ENCODE measurements around the gene ACADM. TPM values are rescaled to one million over a fixed set of nuclear protein-coding genes. Genes with fewer than 3 reads are reported as not detected.

The ACADM gene
- total and polyA plus RNA-seq, 2 of the 13 experiments (the other 11 are each of a cell fraction or from before 2014, with no cell fraction given), result 43.7 to 92.2 TPM

DNA sequence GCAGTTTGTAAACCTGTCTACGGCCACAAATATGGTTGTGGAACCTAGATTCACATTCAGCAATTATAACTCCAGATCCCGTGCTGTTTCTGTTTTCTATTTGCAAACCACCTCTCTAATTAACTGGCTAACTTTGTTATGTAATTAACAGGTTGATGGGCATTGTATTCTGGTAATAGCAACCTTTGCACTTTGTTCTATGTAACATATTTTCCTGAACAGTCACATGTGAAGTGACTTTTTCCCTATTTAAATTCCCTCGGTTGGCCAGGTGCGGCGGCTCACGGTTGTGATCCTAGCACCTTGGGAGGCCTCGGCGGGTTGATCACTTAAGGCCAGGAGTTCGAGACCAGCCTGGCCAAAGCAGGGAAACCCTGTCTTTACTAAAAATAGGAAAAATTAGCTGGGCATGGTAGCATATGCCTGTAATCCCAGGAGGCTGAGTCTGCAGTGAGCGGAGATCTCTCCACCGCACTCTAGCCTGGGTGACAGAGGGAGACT, 1.4 kb downstream of the ACADM start (continued):
- TF ChIP-seq, protein P1, sequence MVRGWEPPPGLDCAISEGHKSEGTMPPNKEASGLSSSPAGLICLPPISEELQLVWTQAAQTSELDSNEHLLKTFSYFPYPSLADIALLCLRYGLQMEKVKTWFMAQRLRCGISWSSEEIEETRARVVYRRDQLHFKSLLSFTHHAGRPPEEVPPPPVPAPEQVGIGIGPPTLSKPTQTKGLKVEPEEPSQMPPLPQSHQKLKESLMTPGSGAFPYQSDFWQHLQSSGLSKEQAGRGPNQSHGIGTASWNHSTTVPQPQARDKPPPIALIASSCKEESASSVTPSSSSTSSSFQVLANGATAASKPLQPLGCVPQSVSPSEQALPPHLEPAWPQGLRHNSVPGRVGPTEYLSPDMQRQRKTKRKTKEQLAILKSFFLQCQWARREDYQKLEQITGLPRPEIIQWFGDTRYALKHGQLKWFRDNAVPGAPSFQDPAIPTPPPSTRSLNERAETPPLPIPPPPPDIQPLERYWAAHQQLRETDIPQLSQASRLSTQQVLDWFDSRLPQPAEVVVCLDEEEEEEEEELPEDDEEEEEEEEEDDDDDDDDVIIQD (CRISPR knock-in tag; IDR thresholded peaks at IDR 0.05; ENCODE audit: low read depth), result peak; percentile 60; the same call in 1 of the 2 replicates
- TF ChIP-seq FOXC1 (CRISPR knock-in tag; IDR thresholded peaks at IDR 0.05; ENCODE audit: borderline replicate concordance), result no peak
- no peak for TF ChIP-seq ZNF724P (CRISPR knock-in tag; IDR thresholded peaks at IDR 0.05; ENCODE audit: borderline replicate concordance)
- peak; percentile 92 for TF ChIP-seq NCOR1 (IDR thresholded peaks at IDR 0.05; ENCODE audit: borderline replicate concordance, low read length)
- TF ChIP-seq NR2F6 (IDR thresholded peaks at IDR 0.05), result peak; percentile 70
- TF ChIP-seq NR2F6 (CRISPR knock-in tag; IDR thresholded peaks at IDR 0.05), result peak; percentile 64
- TF ChIP-seq, protein P2, sequence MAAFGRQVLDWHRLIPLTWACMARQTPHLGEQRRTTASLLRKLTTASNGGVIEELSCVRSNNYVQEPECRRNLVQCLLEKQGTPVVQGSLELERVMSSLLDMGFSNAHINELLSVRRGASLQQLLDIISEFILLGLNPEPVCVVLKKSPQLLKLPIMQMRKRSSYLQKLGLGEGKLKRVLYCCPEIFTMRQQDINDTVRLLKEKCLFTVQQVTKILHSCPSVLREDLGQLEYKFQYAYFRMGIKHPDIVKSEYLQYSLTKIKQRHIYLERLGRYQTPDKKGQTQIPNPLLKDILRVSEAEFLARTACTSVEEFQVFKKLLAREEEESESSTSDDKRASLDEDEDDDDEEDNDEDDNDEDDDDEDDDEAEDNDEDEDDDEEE (CRISPR knock-in tag; IDR thresholded peaks at IDR 0.05), result no peak
- TF ChIP-seq TOE1 (CRISPR knock-in tag; IDR thresholded peaks at IDR 0.05), result no peak
- peak; percentile 97 for TF ChIP-seq RXRB (CRISPR knock-in tag; IDR thresholded peaks at IDR 0.05; ENCODE audit: borderline replicate concordance)
- no peak for TF ChIP-seq ZNF30 (CRISPR knock-in tag; IDR thresholded peaks at IDR 0.05)
- peak; percentile 52; the same call in 1 of the 2 replicates for TF ChIP-seq TARDBP (CRISPR knock-in tag; IDR thresholded peaks at IDR 0.05)
- no peak for TF ChIP-seq ZNF749 (CRISPR knock-in tag; IDR thresholded peaks at IDR 0.05; ENCODE audit: borderline replicate concordance)
- TF ChIP-seq GABPB1 (CRISPR knock-in tag; IDR thresholded peaks at IDR 0.05), result no peak
- TF ChIP-seq ZNF383 (CRISPR knock-in tag; IDR thresholded peaks at IDR 0.05; ENCODE audit: borderline replicate concordance), result no peak
- TF ChIP-seq HOXA3 (CRISPR knock-in tag; IDR thresholded peaks at IDR 0.05), result no peak
- TF ChIP-seq, protein P3, sequence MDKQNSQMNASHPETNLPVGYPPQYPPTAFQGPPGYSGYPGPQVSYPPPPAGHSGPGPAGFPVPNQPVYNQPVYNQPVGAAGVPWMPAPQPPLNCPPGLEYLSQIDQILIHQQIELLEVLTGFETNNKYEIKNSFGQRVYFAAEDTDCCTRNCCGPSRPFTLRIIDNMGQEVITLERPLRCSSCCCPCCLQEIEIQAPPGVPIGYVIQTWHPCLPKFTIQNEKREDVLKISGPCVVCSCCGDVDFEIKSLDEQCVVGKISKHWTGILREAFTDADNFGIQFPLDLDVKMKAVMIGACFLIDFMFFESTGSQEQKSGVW (CRISPR knock-in tag; IDR thresholded peaks at IDR 0.05; ENCODE audit: borderline replicate concordance), result no peak
- TF ChIP-seq, protein P4, sequence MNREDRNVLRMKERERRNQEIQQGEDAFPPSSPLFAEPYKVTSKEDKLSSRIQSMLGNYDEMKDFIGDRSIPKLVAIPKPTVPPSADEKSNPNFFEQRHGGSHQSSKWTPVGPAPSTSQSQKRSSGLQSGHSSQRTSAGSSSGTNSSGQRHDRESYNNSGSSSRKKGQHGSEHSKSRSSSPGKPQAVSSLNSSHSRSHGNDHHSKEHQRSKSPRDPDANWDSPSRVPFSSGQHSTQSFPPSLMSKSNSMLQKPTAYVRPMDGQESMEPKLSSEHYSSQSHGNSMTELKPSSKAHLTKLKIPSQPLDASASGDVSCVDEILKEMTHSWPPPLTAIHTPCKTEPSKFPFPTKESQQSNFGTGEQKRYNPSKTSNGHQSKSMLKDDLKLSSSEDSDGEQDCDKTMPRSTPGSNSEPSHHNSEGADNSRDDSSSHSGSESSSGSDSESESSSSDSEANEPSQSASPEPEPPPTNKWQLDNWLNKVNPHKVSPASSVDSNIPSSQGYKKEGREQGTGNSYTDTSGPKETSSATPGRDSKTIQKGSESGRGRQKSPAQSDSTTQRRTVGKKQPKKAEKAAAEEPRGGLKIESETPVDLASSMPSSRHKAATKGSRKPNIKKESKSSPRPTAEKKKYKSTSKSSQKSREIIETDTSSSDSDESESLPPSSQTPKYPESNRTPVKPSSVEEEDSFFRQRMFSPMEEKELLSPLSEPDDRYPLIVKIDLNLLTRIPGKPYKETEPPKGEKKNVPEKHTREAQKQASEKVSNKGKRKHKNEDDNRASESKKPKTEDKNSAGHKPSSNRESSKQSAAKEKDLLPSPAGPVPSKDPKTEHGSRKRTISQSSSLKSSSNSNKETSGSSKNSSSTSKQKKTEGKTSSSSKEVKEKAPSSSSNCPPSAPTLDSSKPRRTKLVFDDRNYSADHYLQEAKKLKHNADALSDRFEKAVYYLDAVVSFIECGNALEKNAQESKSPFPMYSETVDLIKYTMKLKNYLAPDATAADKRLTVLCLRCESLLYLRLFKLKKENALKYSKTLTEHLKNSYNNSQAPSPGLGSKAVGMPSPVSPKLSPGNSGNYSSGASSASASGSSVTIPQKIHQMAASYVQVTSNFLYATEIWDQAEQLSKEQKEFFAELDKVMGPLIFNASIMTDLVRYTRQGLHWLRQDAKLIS (CRISPR knock-in tag; IDR thresholded peaks at IDR 0.05), result no peak
- TF ChIP-seq, protein P5, sequence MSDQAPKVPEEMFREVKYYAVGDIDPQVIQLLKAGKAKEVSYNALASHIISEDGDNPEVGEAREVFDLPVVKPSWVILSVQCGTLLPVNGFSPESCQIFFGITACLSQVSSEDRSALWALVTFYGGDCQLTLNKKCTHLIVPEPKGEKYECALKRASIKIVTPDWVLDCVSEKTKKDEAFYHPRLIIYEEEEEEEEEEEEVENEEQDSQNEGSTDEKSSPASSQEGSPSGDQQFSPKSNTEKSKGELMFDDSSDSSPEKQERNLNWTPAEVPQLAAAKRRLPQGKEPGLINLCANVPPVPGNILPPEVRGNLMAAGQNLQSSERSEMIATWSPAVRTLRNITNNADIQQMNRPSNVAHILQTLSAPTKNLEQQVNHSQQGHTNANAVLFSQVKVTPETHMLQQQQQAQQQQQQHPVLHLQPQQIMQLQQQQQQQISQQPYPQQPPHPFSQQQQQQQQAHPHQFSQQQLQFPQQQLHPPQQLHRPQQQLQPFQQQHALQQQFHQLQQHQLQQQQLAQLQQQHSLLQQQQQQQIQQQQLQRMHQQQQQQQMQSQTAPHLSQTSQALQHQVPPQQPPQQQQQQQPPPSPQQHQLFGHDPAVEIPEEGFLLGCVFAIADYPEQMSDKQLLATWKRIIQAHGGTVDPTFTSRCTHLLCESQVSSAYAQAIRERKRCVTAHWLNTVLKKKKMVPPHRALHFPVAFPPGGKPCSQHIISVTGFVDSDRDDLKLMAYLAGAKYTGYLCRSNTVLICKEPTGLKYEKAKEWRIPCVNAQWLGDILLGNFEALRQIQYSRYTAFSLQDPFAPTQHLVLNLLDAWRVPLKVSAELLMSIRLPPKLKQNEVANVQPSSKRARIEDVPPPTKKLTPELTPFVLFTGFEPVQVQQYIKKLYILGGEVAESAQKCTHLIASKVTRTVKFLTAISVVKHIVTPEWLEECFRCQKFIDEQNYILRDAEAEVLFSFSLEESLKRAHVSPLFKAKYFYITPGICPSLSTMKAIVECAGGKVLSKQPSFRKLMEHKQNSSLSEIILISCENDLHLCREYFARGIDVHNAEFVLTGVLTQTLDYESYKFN (CRISPR knock-in tag; conservative IDR thresholded peaks at IDR 0.05), result peak; percentile 69
